HepG2 (cell line): ENCODE data around the gene FAM43B. TPM values are rescaled to one million over a fixed set of nuclear protein-coding genes. Genes with fewer than 3 reads are reported as not detected.
A peak's percentile ranks its signal among the peaks of the same experiment; 100 is the strongest.

Experiments used
- ATAC-seq: fragments of 200-7000 bp; cut with Tn5 transposase; 3 replicates; pipeline ENCODE4 v1.9.1; 2020; ENCODE audit warnings: mild to moderate bottlenecking, moderate library complexity
- BruUV-seq: library from RNA; stranded (reverse); fragments of 400-500 nt; replicated peaks from 2 replicates; lab custom pipeline; 2021; lab: Mats Ljungman, UMichigan
- CTCF ChIA-PET: fragments of 300-600 bp; formaldehyde crosslinking; extraction: SDS; loops from one replicate; lab custom pipeline; 2021; ENCODE audit warnings: low total read pairs, inconsistent platforms, low intra/inter-chr PET ratio; lab: Yijun Ruan, JAX
- POLR2A ChIA-PET: fragments of 350-600 bp; sonication (Branson Sonifier 250); formaldehyde crosslinking; loops from one replicate; lab custom pipeline; 2020; ENCODE audit warnings: antibody characterized with exemption, inconsistent platforms; lab: Yijun Ruan, JAX
- DNase-seq: peaks from one replicate; pipeline ENCODE4 v3.0.0-alpha.2; 2015; ENCODE audit warnings: low spot score
- FAIRE-seq: peaks from 3 replicates; lab custom pipeline; 2011; peaks lifted over from hg19 to GRCh38; lab: Jason Lieb, UNC
- H2AFZ ChIP-seq: one replicate; pipeline ENCODE4 v1.6.1; 2011; ENCODE audit warnings: low read length, inconsistent platforms
- H3K27ac ChIP-seq: fragments of 300-600 bp; 3 replicates; pipeline ENCODE4 v1.8.0; 2011; ENCODE audit warnings: mixed run types, mild to moderate bottlenecking, mixed read lengths, low read length, inconsistent platforms; ENCODE audit not compliant: insufficient read depth; ENCODE audit errors: extremely low read length
- H3K27me3 ChIP-seq, 2 experiments: fragments of 200-600 bp in 1 of 2; 2 replicates in 1 of 2; 3 replicates in 1 of 2; pipeline versions ENCODE4 v1.6.0 to v1.8.0; 2011; ENCODE audit warnings: low read length in 2 of 2, mild to moderate bottlenecking in 2 of 2, moderate library complexity in 2 of 2, inconsistent platforms in 1 of 2; ENCODE audit not compliant: insufficient read depth in 2 of 2, control insufficient read depth in 1 of 2
- H3K36me3 ChIP-seq, 2 experiments: fragments of 200-600 bp in 1 of 2; replicated peaks in 1 of 2; 2 replicates in 1 of 2; 3 replicates in 1 of 2; pipeline versions ENCODE4 v1.5.1 to v1.8.0; 2011; ENCODE audit warnings: low read length in 2 of 2, inconsistent platforms in 1 of 2; ENCODE audit not compliant: insufficient read depth in 2 of 2, control insufficient read depth in 1 of 2
- H3K4me1 ChIP-seq: 2 replicates; pipeline ENCODE4 v1.5.1; 2012; ENCODE audit warnings: low read length, inconsistent platforms; ENCODE audit not compliant: insufficient read depth
- H3K4me2 ChIP-seq: 2 replicates; pipeline ENCODE4 v1.6.0; 2011; ENCODE audit warnings: low read depth, low read length, inconsistent platforms
- H3K4me3 ChIP-seq, 3 experiments: fragments of 200-600 bp in 1 of 3; sonication (generic), shearing (Covaris generic) in 1 of 3; replicated peaks in 1 of 3; 2 replicates each; pipeline ENCODE4 v1.5.1; 2011 to 2016; ENCODE audit warnings: low read length in 3 of 3, inconsistent platforms in 2 of 3, low read depth in 2 of 3, mild to moderate bottlenecking in 2 of 3, control low read depth in 1 of 3, mixed read lengths in 1 of 3; ENCODE audit not compliant: insufficient read depth in 1 of 3
- H3K79me2 ChIP-seq: one replicate; pipeline ENCODE4 v1.6.1; 2011; ENCODE audit warnings: low read length, inconsistent platforms; ENCODE audit not compliant: insufficient read depth
- H3K9ac ChIP-seq: 2 replicates; pipeline ENCODE4 v1.6.0; 2011; ENCODE audit warnings: mild to moderate bottlenecking, low read depth, low read length, inconsistent platforms; ENCODE audit not compliant: insufficient read depth
- H3K9me3 ChIP-seq: 2 replicates; pipeline ENCODE4 v1.5.1; 2012; ENCODE audit warnings: mild to moderate bottlenecking, low read length
- H4K20me1 ChIP-seq: 2 replicates; pipeline ENCODE4 v1.6.0; 2011; ENCODE audit warnings: inconsistent platforms, mild to moderate bottlenecking, low read length, moderate library complexity; ENCODE audit not compliant: insufficient read depth
- CHD4 ChIP-seq: fragments of 200-600 bp; sonication (generic); IDR thresholded peaks from 2 replicates; pipeline ENCODE4 v1.7.0; 2017; ENCODE audit warnings: mild to moderate bottlenecking, low read length, borderline replicate concordance
- ELF3 ChIP-seq: IDR thresholded peaks from 2 replicates; pipeline ENCODE4 v1.6.1; 2016; ENCODE audit warnings: missing genetic modification reagents, missing compliant biosample characterization
- GATAD2A ChIP-seq: IDR thresholded peaks from 2 replicates; pipeline ENCODE4 v1.6.1; 2016
- GFI1 ChIP-seq: sonication (generic); formaldehyde crosslinking; IDR thresholded peaks from 2 replicates; pipeline ENCODE4 v1.5.0; 2020; ENCODE audit warnings: missing genetic modification reagents, mild to moderate bottlenecking, borderline replicate concordance
- RAD21 ChIP-seq: fragments of 450-650 bp; formaldehyde crosslinking; IDR thresholded peaks from 2 replicates; pipeline ENCODE4 v1.5.0; 2020; ENCODE audit warnings: mild to moderate bottlenecking
- REPIN1 ChIP-seq: sonication (generic); formaldehyde crosslinking; IDR thresholded peaks from 2 replicates; pipeline ENCODE4 v1.8.0; 2022; ENCODE audit warnings: missing genetic modification reagents, low read depth, mild to moderate bottlenecking, borderline replicate concordance
- RXRB ChIP-seq: IDR thresholded peaks from 2 replicates; pipeline ENCODE4 v1.6.1; 2016; ENCODE audit warnings: borderline replicate concordance, missing genetic modification reagents, missing compliant biosample characterization
- SAP130 ChIP-seq: IDR thresholded peaks from 2 replicates; pipeline ENCODE4 v1.6.1; 2016; ENCODE audit warnings: low read depth
- SMC3 ChIP-seq: IDR thresholded peaks from 2 replicates; pipeline ENCODE4 v1.6.1; 2011; ENCODE audit warnings: low read length, improper control_type of control experiment
- STAG1 ChIP-seq: sonication (generic); formaldehyde crosslinking; IDR thresholded peaks from 2 replicates; pipeline ENCODE4 v1.4.0; 2020; ENCODE audit warnings: missing genetic modification reagents
- ZKSCAN8 ChIP-seq: IDR thresholded peaks from 2 replicates; pipeline ENCODE4 v1.6.1; 2016; ENCODE audit warnings: borderline replicate concordance, missing genetic modification reagents, missing compliant biosample characterization
- ZNF629 ChIP-seq: sonication (generic); formaldehyde crosslinking; conservative IDR thresholded peaks from 2 replicates; pipeline ENCODE4 v1.5.0; 2020; ENCODE audit warnings: missing genetic modification reagents
- ZNF660 ChIP-seq: sonication (generic); formaldehyde crosslinking; IDR thresholded peaks from 2 replicates; pipeline ENCODE4 v1.5.1; 2020; ENCODE audit warnings: mild to moderate bottlenecking, low read depth, missing genetic modification reagents, borderline replicate concordance
- WGBS: methylation state at CpG from one replicate; pipeline ENCODE4 v1.1.6; 2017; ENCODE audit warnings: low lambda C conversion rate; 5-methylcytosine and 5-hydroxymethylcytosine counted together
- in situ Hi-C: cut with HindIII; loops from 2 replicates; pipeline ENCODE4 v1.10.0; 2017; ENCODE audit warnings: low pct_unique_long_range_greater_than_20kb; ENCODE audit not compliant: extremely low pct_ligation_motif_present
- intact Hi-C: fragments of 100-400 bp; cut with micrococcal nuclease; formaldehyde crosslinking; loops from one replicate; pipeline ENCODE4 v1.10.0; 2022; ENCODE audit not compliant: unreplicated experiment
- polyA plus RNA-seq, 8 experiments: library from polyadenylated mRNA; depleted of rRNA in 3 of 8; stranded (reverse) in 7 of 8; unstranded in 1 of 8; fragments of >200 nt; fragmentation: Illumina TruSeq in 4 of 8; extraction: Trizol in 4 of 8; gene quantifications; 2 replicates each; pipeline versions ENCODE4 v1.2.1 to v1.2.3, GENCODE V29; 2011 to 2016; ENCODE audit warnings: low read depth in 4 of 8, missing spikeins in 1 of 8, mixed read lengths in 1 of 8; ENCODE audit not compliant: insufficient read depth in 1 of 8
- total RNA-seq, 5 experiments: library from RNA; depleted of rRNA; stranded (reverse); fragments of >200 nt; fragmentation: Illumina TruSeq; extraction: Trizol; gene quantifications; 2 replicates each; pipeline ENCODE4 v1.2.3, GENCODE V29; 2016; ENCODE audit warnings: low read depth in 1 of 5
- TF ChIP-seq, protein P1 (sequence below): IDR thresholded peaks from 2 replicates; pipeline ENCODE4 v1.6.1; 2016; ENCODE audit warnings: low read depth, borderline replicate concordance
- TF ChIP-seq, protein P2 (sequence below): IDR thresholded peaks from 2 replicates; pipeline ENCODE4 v1.6.1; 2016; ENCODE audit warnings: low read depth
- TF ChIP-seq, protein P3 (sequence below): sonication (generic); formaldehyde crosslinking; IDR thresholded peaks from 2 replicates; pipeline ENCODE4 v1.5.0; 2020; ENCODE audit warnings: mild to moderate bottlenecking, missing genetic modification reagents, borderline replicate concordance
- TF ChIP-seq, protein P4 (sequence below): sonication (generic); formaldehyde crosslinking; IDR thresholded peaks from 2 replicates; pipeline ENCODE4 v1.5.0; 2020; ENCODE audit warnings: mild to moderate bottlenecking, missing genetic modification reagents, moderate library complexity

The FAM43B gene
- total and polyA plus RNA-seq, 2 of the 13 experiments (the other 11 are each of a cell fraction or from before 2014, with no cell fraction given) = 0.63 to 3.7 TPM

DNA sequence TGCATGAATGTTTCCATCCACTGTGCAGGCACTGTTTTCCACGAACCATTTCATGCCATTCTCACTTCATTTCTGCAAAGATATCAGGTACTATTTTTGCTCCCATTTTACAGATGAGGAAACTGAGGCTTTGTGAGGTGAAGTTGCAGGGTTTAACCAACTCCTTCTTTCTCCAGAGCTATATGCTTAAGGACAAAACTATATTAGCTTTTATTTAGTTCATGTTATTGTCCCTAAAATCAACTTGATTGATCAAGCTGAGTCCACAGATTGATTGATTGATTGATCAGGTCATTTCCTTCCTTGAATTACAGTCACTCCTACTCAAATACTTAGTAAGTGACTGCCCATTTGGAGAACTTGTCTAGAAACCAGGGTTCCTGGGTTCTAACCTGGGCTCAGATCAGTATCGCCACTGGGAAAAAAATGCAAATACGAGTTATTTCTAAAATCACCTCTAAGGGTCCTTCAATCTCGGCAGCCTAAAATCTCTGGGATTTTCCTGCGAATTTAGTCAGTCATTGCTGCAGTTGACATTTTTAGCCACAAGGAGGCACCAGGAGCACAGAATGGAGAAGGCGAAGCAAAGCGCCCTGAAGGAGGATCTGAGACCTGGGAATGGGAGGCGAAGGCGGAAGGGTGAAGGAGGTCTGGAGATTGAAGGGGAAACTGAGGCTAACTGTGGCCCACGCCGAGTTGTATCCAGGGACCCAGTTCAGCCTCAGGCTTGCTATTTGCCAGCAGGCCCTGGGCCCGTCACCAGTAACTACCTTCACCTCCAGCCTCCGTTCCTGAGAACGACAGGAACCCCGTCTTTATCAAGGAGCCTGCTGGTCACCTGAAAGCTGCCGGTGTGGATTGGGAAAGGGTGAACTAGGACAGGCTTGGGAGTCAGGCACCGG is 30.2 kb upstream of the FAM43B start:
- in situ Hi-C loops = no loop called here
- H3K9ac ChIP-seq = no peak overlapping the region
- peak; percentile 78 for FAIRE-seq
- TF ChIP-seq GFI1 (CRISPR knock-in tag) (peak; percentile 50; the same call in 1 of the 2 replicates), ELF3 (CRISPR knock-in tag) (0 out of 2 replicates have a peak, but pooled peaks have one; percentile 28), ZKSCAN8 (peak; percentile 50; the same call in 1 of the 2 replicates), ZNF629 (CRISPR knock-in tag) (peak; percentile 86), GATAD2A (CRISPR knock-in tag) (0 out of 2 replicates have a peak, but pooled peaks have one; percentile 35), RXRB (CRISPR knock-in tag) (peak; percentile 15; the same call in 1 of the 2 replicates), SAP130 (CRISPR knock-in tag) (0 out of 2 replicates have a peak, but pooled peaks have one; percentile 20), RAD21 (CRISPR knock-in tag) (peak; percentile 86), REPIN1 (CRISPR knock-in tag) (peak; percentile 42; the same call in 1 of the 2 replicates), CHD4 (0 out of 2 replicates have a peak, but pooled peaks have one; percentile 63), SMC3 (peak; percentile 97), ZNF660 (no peak), STAG1 (CRISPR knock-in tag) (peak; percentile 96)
- TF ChIP-seq, protein P1, sequence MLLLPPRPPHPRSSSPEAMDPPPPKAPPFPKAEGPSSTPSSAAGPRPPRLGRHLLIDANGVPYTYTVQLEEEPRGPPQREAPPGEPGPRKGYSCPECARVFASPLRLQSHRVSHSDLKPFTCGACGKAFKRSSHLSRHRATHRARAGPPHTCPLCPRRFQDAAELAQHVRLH (CRISPR knock-in tag) = peak; percentile 48; the same call in 1 of the 2 replicates
- TF ChIP-seq, protein P2, sequence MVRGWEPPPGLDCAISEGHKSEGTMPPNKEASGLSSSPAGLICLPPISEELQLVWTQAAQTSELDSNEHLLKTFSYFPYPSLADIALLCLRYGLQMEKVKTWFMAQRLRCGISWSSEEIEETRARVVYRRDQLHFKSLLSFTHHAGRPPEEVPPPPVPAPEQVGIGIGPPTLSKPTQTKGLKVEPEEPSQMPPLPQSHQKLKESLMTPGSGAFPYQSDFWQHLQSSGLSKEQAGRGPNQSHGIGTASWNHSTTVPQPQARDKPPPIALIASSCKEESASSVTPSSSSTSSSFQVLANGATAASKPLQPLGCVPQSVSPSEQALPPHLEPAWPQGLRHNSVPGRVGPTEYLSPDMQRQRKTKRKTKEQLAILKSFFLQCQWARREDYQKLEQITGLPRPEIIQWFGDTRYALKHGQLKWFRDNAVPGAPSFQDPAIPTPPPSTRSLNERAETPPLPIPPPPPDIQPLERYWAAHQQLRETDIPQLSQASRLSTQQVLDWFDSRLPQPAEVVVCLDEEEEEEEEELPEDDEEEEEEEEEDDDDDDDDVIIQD (CRISPR knock-in tag) = no peak
- TF ChIP-seq, protein P3, sequence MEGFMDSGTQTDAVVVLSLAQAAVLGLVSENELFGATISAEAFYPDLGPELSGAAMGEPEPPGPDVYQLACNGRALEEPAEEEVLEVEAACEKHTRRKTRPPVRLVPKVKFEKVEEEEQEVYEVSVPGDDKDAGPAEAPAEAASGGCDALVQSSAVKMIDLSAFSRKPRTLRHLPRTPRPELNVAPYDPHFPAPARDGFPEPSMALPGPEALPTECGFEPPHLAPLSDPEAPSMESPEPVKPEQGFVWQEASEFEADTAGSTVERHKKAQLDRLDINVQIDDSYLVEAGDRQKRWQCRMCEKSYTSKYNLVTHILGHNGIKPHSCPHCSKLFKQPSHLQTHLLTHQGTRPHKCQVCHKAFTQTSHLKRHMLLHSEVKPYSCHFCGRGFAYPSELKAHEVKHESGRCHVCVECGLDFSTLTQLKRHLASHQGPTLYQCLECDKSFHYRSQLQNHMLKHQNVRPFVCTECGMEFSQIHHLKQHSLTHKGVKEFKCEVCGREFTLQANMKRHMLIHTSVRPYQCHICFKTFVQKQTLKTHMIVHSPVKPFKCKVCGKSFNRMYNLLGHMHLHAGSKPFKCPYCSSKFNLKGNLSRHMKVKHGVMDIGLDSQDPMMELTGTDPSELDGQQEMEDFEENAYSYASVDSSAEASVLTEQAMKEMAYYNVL (CRISPR knock-in tag) = 0 out of 2 replicates have a peak, but pooled peaks have one; percentile 20
- TF ChIP-seq, protein P4, sequence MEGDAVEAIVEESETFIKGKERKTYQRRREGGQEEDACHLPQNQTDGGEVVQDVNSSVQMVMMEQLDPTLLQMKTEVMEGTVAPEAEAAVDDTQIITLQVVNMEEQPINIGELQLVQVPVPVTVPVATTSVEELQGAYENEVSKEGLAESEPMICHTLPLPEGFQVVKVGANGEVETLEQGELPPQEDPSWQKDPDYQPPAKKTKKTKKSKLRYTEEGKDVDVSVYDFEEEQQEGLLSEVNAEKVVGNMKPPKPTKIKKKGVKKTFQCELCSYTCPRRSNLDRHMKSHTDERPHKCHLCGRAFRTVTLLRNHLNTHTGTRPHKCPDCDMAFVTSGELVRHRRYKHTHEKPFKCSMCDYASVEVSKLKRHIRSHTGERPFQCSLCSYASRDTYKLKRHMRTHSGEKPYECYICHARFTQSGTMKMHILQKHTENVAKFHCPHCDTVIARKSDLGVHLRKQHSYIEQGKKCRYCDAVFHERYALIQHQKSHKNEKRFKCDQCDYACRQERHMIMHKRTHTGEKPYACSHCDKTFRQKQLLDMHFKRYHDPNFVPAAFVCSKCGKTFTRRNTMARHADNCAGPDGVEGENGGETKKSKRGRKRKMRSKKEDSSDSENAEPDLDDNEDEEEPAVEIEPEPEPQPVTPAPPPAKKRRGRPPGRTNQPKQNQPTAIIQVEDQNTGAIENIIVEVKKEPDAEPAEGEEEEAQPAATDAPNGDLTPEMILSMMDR (CRISPR knock-in tag) = peak; percentile 93

More for the DNA sequence above, 30.2 kb upstream of the FAM43B start:
- Histone ChIP-seq H3K4me2 (no peak overlapping the region), H3K4me1 (peaks cover 5% of the 10 kb centered on the region), H2AFZ (no peak overlapping the region), H3K27ac (no peak overlapping the region), H3K79me2 (no peaks in the 10 kb centered on the region), H3K36me3 (no peaks in the 10 kb centered on the region), H3K9me3 (no peaks in the 10 kb centered on the region), H3K4me3 (no peak overlapping the region), H3K27me3 (0 out of 5 replicates have a peak, but pooled peaks cover 0 to 2% of the 10 kb centered on the region in 2 experiments), H4K20me1 (no peaks in the 10 kb centered on the region)
- intact Hi-C loops = loop anchor here (1.0 to 5.0 kb wide), 4 partner anchors 31 to 118 kb away; partner anchors contain the start of genes FAM43B and PINK1
- WGBS = 30% methylated on average over 17 of the region's 17 CpGs
- BruUV-seq = no TSS peak
- DNase-seq = peak; percentile 57
- CTCF ChIA-PET = interaction anchor here (0.9 to 3.3 kb wide), 4 partner anchors 53 to 118 kb away, joined by 3 to 33 read pairs (median 14); partner anchors contain the start of gene PINK1
- POLR2A ChIA-PET = interaction anchor here (1.9 kb wide), 1 partner anchor 30 kb away, joined by 6 read pairs; the partner anchor contains the start of gene FAM43B
- ATAC-seq = peak; percentile 54
